Stimulated activated CD4-positive, alpha-beta T cell treated with anti-CD3 and anti-CD28 coated beads, Interleukin-2, amount 100 ng/mL, for 48 hours (primary cell): ENCODE results near the gene RNF212B.
"Not testable (repeated sequence)": the region's sequence is repeated elsewhere in the genome, so short reads cannot be mapped to it uniquely, and the experiment has no call there.

Source experiments
- DNase-seq, 2 donors: peaks; one replicate each; pipeline ENCODE4 v3.0.0-alpha.2; 2020

Gene RNF212B

GRCh38 chr14:23237772-23238594, at the start of gene RNF212B:
RNF212B (plus strand) TSS chr14:23237936; CDS start chr14:23240346, 2,410 bp downstream.
- peak; percentile 87 to 91 for DNase-seq

DNA sequence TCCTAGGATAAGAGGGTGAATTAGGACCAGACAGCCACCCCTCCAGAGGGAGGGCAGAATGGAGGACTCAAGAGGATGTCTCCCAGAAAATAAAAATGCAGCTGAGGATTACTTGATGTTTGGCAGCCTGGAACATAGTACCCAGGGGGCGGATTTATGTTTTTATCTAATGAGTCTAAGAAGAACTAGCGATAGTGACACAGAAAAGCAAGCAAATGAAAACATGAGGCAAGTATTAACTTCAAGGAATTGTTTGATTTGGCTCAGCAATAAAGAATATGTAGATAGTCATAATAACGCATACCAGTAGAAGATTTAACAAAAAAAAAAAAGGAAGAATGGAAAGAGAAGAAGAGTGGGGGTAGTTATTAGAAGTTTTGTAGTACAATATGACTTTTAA, 44.3 kb upstream of the RNF212B start:
- no peak for DNase-seq

GRCh38 chr14:23195552-23196101, 42.1 kb upstream of the RNF212B start:
- no peak for DNase-seq

- DNase-seq, result not testable (repeated sequence)
Observed at GRCh38 chr14:23196487-23196886, 41.2 kb upstream of the RNF212B start.

DNA sequence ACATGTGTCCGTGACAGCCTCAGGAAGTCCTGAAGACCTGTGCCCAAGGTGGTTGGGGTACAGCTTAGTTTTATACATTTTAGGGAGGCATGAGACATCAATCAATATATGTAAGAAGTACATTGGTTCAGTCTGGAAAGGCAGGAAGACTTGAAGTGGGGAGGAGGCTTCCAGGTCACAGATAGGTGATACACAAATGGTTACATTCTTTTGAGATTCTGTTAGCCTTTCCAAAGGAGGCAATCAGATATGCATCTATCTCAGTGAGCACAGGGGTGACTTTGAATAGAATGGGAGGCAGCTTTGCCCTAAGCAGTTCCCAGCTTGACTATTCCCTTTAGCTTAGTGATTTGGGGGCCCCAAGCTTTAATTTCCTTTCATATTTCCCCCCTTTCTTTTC, 38.6 kb upstream of the RNF212B start:
- DNase-seq, result not testable (repeated sequence)

- DNase-seq, result no peak
Observed at GRCh38 chr14:23202001-23202400, 35.7 kb upstream of the RNF212B start.

GRCh38 chr14:23206422-23207145, 31.2 kb upstream of the RNF212B start:
- no peak for DNase-seq

- DNase-seq, result no peak
Observed at GRCh38 chr14:23207146-23207540, 30.6 kb upstream of the RNF212B start.

DNA sequence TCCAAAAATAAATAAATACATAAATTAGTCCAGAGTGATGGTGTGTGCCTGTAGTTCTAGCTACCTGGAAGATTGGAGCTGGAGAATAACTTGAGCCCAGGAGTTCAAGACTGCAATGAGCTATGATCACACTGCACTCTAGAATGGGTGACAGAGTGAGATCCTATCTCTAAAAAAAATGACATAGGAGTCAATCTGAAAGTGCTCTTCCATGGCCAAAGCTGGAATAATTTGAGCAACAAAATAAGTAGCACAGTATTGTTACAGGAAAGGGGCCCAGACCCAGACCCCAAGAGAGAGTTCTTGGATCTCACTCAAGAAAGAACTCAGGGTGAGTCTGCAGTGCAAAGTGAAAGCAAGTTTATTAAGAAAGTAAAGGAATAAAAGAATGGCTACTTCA, 29.4 kb upstream of the RNF212B start:
- DNase-seq, result no peak

DNA sequence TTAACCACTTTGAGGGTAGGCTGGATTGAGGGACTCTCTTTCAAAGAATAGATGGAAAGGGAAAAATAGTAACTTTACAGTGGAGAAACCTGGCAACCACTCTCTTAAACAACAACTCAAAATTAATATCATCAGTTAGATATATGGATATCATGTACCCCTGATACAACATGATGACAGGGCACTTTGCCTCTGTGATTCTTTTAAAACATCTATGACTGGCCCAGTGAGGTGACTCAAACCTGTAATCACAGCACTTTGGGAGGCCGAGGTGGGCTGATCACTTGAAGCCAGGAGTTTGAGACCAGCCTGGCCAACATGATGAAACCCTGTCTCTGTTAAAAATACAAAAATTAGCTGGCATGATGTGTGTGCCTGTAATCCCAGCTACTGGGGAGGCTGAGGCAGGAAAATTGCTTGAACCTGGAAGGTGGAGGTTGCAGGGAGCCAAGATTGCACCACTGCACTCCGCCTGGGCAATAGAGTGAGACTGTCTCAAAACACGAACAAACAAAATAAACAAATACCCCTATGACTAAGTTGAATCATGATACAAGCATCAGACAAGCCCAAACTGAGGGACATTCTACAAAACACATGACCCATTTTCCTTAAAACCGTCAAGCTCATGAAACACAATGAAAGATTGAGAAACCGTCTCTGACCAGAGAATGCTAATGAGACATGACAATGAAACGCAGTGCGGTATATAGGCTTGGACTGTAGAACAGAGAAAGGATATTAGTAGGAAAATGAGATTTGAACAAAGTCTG, 27.9 kb upstream of the RNF212B start:
- DNase-seq, result no peak

GRCh38 chr14:23215421-23215820, 22.3 kb upstream of the RNF212B start:
- no peak for DNase-seq

DNA sequence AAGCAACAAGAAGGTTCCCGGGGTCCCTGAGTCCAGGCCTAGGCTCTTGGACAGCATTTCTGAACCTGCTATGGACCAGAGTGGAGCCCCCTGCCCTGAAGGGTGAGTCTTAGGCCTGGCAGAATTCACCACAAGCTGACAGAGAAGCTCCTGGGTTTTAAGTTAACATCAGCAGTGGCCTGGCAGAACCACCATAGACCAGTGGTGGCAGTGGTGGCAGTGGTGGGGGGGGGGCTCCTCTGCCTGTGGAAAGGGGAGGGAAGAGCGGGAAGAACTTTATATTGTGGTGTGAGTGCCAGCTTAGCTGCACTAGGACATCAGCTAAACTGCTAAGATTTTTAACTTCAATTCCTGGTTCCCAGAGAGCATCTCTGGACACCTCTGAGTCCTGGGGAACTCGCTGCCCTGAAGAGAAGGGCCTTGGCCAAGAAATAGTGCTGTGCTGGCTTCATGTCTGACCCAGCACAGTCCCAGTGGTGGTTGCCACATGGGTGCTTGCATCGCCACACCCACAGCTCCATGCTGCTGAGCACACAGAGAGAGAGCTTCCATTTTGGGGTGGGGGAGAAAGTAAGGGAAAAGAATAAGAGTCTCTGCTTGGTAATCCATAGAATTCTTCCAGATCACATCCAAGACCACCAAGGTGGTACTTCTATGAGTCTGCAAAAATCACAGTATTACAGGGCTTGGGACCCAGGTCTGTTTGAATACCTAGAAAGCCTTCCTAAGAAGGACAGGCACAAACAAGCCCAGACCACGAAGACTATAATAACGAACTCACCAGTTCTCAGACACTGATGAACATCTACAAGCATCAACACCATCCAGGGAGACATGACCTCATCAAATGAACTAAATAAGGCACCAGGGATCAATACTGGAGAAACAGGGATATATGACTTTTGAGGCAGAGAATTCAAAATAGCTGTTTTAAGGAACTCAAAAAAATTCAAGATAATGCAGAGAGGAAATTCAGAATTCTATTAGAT, 20.4 kb upstream of the RNF212B start:
- no peak for DNase-seq

GRCh38 chr14:23219075-23219474, 18.7 kb upstream of the RNF212B start:
- no peak for DNase-seq

GRCh38 chr14:23224958-23225357, 12.8 kb upstream of the RNF212B start:
- not testable (repeated sequence) for DNase-seq

GRCh38 chr14:23227566-23227965, 10.2 kb upstream of the RNF212B start:
- no peak for DNase-seq

- no peak for DNase-seq
Observed at GRCh38 chr14:23228812-23229211, 8.9 kb upstream of the RNF212B start.

- DNase-seq, result not testable (repeated sequence)
Observed at GRCh38 chr14:23232241-23232808, 5.4 kb upstream of the RNF212B start.

- DNase-seq, result no peak
Observed at GRCh38 chr14:23240661-23241060, 2.9 kb downstream of the RNF212B start.

GRCh38 chr14:23241061-23241715, 3.5 kb downstream of the RNF212B start:
- DNase-seq, result not testable (repeated sequence)

- DNase-seq, result no peak
Observed at GRCh38 chr14:23242076-23242475, 4.3 kb downstream of the RNF212B start.

GRCh38 chr14:23243066-23243465, 5.3 kb downstream of the RNF212B start:
- DNase-seq, result no peak
